ENCODE measurements around the gene SDHAF3.
"Not testable (repeated sequence)": the region's sequence is repeated elsewhere in the genome, so short reads cannot be mapped to it uniquely, and the experiment has no call there.

The SDHAF3 gene

GRCh38 chr7:97123115-97123514, 5.6 kb downstream of the SDHAF3 start:
- not testable (repeated sequence) for DNase-seq (ENCODE audit: low read depth in 2 of 2)

DNA sequence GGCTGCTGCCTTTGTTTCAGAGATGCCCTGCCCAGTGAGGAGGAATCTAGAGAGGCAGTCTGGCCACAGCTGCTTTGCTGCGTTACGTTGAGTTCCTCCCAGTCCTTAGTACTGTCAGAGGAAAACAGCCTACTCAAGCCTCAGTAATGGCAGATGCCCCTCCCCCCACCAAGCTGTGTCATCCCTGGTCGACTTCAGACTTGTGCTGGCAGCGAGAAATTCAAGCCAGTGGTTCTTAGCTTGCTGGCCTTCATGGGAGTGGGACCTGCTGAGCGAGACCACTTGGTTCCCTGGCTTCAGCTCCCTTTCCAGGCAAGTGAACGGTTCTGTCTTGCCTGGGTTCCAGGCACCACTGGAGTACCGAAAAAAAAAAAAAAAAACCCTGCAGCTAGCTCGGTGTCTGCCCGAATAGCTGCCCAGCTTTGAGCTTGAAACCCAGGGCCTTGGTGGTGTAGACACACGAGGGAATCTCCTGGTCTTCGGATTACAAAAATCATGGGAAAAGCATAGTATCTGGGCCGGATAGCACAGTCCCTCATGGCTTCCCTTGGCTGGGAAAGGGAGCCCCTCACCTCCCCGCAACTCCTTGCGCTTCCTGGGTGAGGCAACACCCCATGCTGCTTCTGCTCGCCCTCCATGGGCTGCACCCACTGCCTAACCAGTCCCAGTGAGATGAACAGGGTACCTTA, 9.1 kb downstream of the SDHAF3 start:
- DNase-seq (ENCODE audit: low read depth in 2 of 2): no peak

DNA sequence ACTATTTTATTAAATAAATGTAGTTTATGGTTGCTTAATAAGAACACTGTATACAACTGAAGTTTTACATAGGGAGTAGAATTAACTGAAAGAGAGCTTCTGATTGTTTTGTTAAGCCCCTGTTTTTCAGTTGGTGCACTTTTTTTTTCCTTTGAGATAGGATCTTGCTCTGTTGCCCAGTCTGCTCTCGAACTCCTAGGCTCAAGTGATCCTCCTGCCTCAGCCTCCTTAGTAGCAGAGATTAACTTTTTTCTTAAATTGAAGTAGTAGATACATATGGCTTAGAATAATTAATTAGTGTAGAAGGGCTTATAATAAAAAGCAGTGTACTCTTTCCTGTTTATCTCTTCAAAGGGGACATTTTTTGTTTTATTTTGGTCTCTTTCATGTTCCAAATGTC, 11.2 kb downstream of the SDHAF3 start:
- DNase-seq (ENCODE audit: low read depth in 2 of 2): no peak

DNA sequence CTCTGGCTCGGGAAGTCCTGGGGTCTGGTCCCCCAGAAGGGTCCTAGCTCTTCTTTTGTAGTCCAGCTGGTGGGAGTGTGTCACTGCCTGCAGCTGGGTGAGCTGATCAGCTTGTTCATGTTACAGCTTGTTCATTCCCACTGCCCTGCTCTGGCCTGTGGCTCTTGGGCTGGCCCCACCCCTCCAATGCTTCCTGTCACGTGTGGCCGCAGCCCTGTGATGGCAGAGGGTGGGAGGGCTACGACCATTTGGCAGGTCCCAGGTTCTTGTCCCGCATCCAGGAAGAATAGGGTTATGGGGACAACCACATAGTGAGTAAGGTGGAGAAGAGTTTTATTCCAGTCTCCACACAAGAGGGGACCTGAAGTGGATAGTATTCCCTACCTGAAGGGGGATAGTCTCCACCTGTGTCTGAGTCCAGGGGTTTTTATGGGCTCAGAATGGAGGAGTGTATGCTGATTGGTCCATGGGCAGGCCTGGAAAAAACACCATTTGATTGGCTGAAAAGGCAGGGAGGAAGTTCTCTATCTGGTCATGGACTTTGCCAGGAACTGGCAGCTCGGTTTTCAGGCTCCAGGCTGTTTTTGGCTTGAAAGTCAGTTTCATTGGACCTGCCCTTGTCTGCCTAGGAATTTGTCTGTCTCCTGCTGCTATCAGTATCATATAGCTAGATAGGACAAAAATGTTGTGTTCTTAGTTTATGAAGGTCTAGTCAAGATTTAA, 13.1 kb downstream of the SDHAF3 start:
- no peak for DNase-seq (ENCODE audit: low read depth in 2 of 2)

GRCh38 chr7:97133159-97133558, 15.7 kb downstream of the SDHAF3 start:
- DNase-seq (ENCODE audit: low read depth in 2 of 2): no peak

DNA sequence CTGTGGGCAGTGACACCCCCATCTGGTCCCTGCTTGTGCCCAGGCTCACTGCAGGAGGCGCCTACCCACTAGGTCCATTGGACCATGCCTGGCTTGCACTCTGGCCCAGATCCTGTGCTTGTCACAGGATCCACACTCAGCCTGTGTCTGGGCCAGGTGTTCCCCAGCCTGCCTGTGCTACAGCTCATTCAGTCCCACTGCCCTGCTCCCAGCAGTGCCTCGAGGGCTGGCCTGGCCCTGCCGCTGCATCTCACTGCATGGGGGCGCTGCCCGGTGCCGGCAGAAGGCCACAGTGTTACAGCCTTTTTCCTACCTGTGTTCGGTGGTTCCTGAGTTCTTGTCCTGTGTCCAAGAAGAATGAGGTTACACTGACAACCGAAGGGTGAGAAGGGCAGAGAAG, 21.3 kb downstream of the SDHAF3 start:
- DNase-seq (ENCODE audit: low read depth in 2 of 2): no peak

DNA sequence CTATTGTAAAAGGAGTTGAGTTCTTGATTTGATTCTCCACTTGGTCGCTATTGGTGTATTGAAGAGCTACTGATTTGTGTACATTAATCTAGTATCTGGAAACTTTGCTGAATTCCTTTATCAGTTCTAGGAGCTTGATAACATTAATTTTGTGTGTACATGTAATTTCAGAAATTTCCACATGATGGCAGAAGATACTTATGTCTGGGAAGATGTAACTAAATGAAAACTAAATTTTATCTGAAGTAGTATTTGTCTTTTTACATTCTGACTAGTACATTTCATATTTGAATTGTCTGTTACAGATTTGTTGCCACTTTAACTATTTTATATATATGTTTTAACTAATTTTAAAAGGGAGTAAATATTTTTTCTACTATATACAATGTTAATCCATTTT, 27.6 kb downstream of the SDHAF3 start:
- no peak for DNase-seq (ENCODE audit: low read depth in 2 of 2)

- DNase-seq (ENCODE audit: low read depth in 2 of 2): no peak
Observed at GRCh38 chr7:97149843-97150242, 32.3 kb downstream of the SDHAF3 start.

GRCh38 chr7:97155897-97156418, 38.5 kb downstream of the SDHAF3 start:
- DNase-seq (ENCODE audit: low read depth in 2 of 2): no peak

- not testable (repeated sequence) for DNase-seq (ENCODE audit: low read depth in 2 of 2)
Observed at GRCh38 chr7:97159984-97160383, 42.5 kb downstream of the SDHAF3 start.

DNA sequence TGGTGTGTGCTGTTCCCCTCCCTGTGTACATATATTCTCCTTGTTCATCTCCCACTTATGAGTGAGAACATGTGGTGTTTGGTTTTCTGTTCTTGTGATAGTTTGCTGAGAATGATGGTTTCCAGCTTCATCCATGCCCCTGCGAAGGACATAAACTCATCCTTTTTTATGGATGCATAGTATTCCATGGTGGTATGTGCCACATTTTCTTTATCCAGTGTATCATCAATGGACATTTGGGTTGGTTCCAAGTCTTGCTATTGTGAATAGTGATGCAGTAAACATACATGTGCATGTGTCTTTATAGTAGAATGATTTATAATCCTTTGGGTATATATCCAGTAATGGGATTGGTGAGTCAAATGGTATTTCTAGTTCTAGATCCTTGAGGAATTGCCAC, 44.1 kb downstream of the SDHAF3 start:
- not testable (repeated sequence) for DNase-seq (ENCODE audit: low read depth in 2 of 2)

DNA sequence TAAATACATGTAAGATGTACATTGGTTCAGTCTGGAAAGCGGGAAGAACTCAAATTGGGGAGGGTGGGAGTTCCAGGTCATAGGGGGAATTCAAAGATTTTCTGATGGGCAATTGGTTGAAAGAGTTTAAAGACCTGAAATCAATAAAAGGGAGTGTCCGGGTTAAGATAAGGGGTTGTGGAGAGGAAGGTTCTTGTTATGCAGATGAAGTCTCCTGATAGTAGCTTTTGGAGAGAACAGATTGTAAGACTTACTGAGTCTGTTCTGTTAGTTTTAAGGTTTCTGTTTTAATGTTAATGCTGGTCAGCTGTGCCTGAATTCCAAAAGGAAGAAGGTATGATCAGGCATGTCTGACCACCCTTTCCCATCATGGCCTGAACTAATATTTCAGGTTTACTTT, 48.8 kb downstream of the SDHAF3 start:
- no peak for DNase-seq (ENCODE audit: low read depth in 2 of 2)

GRCh38 chr7:97167176-97167575, 49.7 kb downstream of the SDHAF3 start:
- no peak for DNase-seq (ENCODE audit: low read depth in 2 of 2)

- DNase-seq (ENCODE audit: low read depth in 2 of 2): no peak
Observed at GRCh38 chr7:97167749-97168148, 50.3 kb downstream of the SDHAF3 start.

DNA sequence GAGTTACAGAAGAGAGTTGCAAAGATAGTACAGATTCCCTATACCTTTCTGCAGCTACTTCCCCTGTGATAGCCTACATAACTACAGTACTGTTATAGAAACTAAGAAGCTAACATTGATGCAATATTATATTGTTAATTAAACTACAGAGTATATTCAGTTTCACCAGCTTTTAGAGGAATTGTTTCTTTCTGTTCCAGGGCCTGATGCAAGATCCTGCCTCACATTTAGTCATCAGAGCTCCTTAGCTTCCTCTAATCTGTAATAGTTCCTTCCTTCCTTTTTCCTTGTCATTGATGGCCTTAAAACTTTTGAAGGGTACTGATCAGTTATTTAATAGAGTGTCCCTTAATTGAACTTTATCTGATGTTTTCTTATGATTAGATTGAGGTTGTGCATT, 56.8 kb downstream of the SDHAF3 start:
- no peak for DNase-seq (ENCODE audit: low read depth in 2 of 2)

- DNase-seq (ENCODE audit: low read depth in 2 of 2): peak in 1 of 2 donors; percentile 22
Observed at GRCh38 chr7:97179454-97180104, 62.1 kb downstream of the SDHAF3 start.

DNA sequence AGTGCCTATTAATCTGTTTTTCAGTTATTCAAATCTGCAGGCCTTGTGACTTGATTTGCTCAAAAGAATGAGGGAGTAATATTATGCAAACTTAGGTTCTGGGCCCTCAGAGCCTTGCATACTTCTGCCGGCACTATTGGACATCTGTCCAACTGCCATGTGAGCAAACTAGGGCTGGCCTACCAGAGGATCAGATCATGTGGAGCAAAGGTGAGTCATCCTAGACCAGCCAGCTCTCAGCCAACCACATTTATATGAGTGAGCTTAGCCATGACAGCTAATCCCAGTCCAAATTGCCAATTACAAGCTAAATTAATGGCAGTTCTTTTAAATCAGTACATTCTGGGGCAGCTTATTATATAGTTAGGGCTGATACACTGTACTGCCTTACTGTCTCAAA, 69.6 kb downstream of the SDHAF3 start:
- no peak for DNase-seq (ENCODE audit: low read depth in 2 of 2)

DNA sequence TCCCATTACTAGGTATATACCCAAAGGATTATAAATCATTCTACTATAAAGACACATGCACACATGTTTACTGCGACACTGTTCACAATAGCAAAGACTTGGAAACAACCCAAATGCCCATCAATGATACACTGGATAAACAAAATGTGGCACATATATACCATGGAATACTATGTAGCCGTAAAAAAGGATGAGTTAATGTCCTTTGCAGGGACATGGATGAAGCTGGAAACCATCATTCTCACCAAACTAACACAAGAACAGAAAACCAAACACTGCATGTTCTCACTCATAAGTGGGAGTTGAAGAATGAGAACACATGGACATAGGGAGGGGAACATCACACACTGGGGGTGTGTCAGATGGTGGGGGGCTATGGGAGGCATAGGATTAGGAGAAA, 78.7 kb downstream of the SDHAF3 start:
- DNase-seq (ENCODE audit: low read depth in 2 of 2): not testable (repeated sequence)

DNA sequence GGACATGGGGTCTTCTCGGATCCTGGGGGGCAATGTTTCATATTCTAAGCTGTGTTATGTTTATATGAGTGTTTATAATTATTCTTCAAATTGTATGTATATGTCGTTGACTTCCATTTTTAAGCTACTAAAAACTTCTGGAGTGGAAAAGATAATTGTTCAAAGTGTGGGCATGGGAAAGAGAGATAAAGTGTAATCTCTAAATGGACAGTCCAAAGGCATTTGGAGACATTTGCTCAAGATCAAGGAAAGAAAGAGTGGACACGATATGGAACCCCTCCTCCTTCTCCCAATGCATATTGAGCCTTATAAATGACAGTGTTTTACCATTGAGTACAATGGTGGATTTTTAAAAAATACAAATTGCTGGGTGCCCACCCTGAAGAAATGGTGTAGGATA, 81.1 kb downstream of the SDHAF3 start:
- DNase-seq (ENCODE audit: low read depth in 2 of 2): no peak

GRCh38 chr7:97200018-97200417, 82.5 kb downstream of the SDHAF3 start:
- no peak for DNase-seq (ENCODE audit: low read depth in 2 of 2)

DNA sequence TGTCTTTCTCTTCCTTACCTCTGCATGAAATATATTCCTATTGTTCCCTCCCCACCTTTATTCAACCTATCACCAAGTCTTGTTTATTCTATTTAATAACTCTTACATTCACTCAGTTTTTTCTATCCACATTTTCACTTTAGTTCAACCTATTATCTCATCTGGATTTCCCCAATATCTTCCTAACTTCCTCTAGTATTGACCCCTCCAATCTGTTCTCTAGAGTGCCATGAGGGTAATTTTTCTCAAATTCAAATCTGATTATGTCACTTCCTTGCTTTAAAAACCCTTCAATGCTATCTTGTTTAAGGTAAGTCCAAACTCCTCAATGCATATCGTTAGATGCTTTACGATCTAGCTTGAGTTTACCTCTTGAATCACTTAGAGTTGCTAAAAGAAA, 86.5 kb downstream of the SDHAF3 start:
- no peak for DNase-seq (ENCODE audit: low read depth in 2 of 2)

DNA sequence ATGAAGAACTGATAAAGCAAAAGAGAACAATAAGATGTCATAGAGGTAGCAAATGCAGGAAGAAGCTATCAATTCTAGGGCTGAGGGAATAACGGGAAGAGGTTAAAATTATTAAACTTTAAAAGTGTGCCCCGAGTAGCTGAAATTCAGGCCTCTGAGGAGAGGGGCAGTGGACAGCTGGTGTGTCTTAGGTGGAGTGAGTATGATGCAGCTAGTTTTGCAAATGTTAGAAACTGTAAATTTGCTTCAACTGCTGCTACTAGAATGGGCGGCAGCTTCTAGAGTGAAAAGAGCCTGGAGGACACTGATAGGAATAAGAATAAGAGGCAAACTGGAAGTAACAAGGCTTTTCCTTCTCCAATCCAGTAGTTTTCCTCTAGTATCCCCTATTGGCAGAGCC, 87.3 kb downstream of the SDHAF3 start:
- no peak for DNase-seq (ENCODE audit: low read depth in 2 of 2)

DNA sequence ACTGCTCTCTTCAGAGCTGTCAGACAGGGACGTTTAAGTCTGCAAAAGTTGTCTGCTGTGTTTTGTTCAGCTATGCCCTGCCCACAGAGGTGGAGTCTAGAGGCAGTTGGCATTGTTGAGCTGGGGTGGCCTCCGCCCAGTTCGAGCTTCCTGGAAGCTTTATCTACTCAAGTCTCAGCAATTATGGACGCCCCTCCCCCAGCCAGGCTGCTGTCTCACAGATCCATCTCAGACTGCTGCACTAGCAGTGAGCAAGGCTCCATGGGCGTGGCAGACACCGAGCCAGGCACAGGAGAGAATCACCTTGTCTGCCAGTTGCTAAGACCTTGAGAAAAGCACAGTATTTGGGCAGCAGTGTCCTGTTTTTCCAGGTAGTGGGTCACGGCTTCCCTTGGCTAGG, 98.1 kb downstream of the SDHAF3 start:
- DNase-seq (ENCODE audit: low read depth in 2 of 2): no peak
